HCT116 (cell line): ENCODE results near the gene MRPL9.

ENCODE experiments used
- CTCF ChIP-seq, 3 experiments: fragments of 200-600 bp in 1 of 3; sonication (generic) in 1 of 3; IDR thresholded peaks in 2 of 3; conservative IDR thresholded peaks in 1 of 3; 2 replicates each; pipeline ENCODE4 v1.5.1; 2012 to 2017; ENCODE audit warnings: low read depth in 2 of 3, low read length in 2 of 3, antibody characterized with exemption in 1 of 3, borderline replicate concordance in 1 of 3, control low read depth in 1 of 3, mild to moderate bottlenecking in 1 of 3, mixed read lengths in 1 of 3, mixed run types in 1 of 3, moderate library complexity in 1 of 3; ENCODE audit not compliant: insufficient read depth in 1 of 3
- JUND ChIP-seq: IDR thresholded peaks from 2 replicates; pipeline ENCODE4 v1.6.1; 2012
- POLR2A ChIP-seq: IDR thresholded peaks from 2 replicates; pipeline ENCODE4 v1.7.0; 2011; ENCODE audit warnings: borderline replicate concordance; ENCODE audit not compliant: insufficient read depth, insufficient read length; ENCODE audit errors: extremely low read depth
- RAD21 ChIP-seq: IDR thresholded peaks from 2 replicates; pipeline ENCODE4 v1.6.1; 2012; ENCODE audit warnings: low read depth, mild to moderate bottlenecking
- SIN3A ChIP-seq: IDR thresholded peaks from 2 replicates; pipeline ENCODE4 v1.6.1; 2012; ENCODE audit warnings: low read depth

- TF ChIP-seq SIN3A, result no peak
- TF ChIP-seq RAD21, result no peak
- no peak for TF ChIP-seq JUND
- no peak for TF ChIP-seq POLR2A
- no peak for TF ChIP-seq CTCF (IDR thresholded peaks at IDR 0.05 in 2 of 3, conservative IDR thresholded peaks at IDR 0.05 in 1 of 3; ENCODE audit: borderline replicate concordance in 1 of 3, insufficient read depth in 1 of 3, low read depth in 2 of 3, low read length in 2 of 3)
Measured at GRCh38 chr1:151711951-151712350, 51.3 kb downstream of the MRPL9 start.
